Thyroid gland (tissue), 4 donors: Measurements from ENCODE around the gene MIGA1. TPM values are rescaled to one million over a fixed set of nuclear protein-coding genes. Genes with fewer than 3 reads are reported as not detected.

Source experiments
- DNase-seq, 2 donors: peaks; one replicate each; pipeline ENCODE4 v3.0.0-alpha.2; 2019
- H3K27ac ChIP-seq, 3 donors: fragments of 200-600 bp; sonication (generic); 1 replicate in 2 of 3; 2 replicates in 1 of 3; pipeline ENCODE4 v1.5.1; 2016 to 2019; ENCODE audit warnings: mild to moderate bottlenecking in 1 of 3, moderate library complexity in 1 of 3
- H3K27me3 ChIP-seq: fragments of 200-600 bp; sonication (generic); one replicate; pipeline ENCODE4 v1.5.1; 2019
- H3K36me3 ChIP-seq, 2 donors: fragments of 200-600 bp; sonication (generic); one replicate each; pipeline ENCODE4 v1.5.1; 2016 to 2019
- H3K4me1 ChIP-seq, 2 donors: fragments of 200-600 bp; sonication (generic); one replicate each; pipeline ENCODE4 v1.5.1; 2017 to 2019
- H3K4me3 ChIP-seq, 3 donors: fragments of 200-600 bp; sonication (generic); replicated peaks in 1 of 3; 1 replicate in 2 of 3; 2 replicates in 1 of 3; pipeline ENCODE4 v1.5.1; 2016; ENCODE audit warnings: mild to moderate bottlenecking in 1 of 3
- H3K9me3 ChIP-seq: fragments of 200-600 bp; sonication (generic); one replicate; pipeline ENCODE4 v1.5.1; 2017
- CTCF ChIP-seq, 6 experiments: fragments of 200-600 bp in 3 of 6; fragments of 450-650 bp in 3 of 6; sonication (generic) in 3 of 6; IDR thresholded peaks; one replicate each; pipeline ENCODE4 v1.5.1; 2016 to 2019; ENCODE audit warnings: antibody characterized with exemption in 6 of 6, mild to moderate bottlenecking in 2 of 6, inconsistent platforms in 1 of 6, moderate library complexity in 1 of 6
- POLR2A ChIP-seq, 2 donors: fragments of 450-650 bp; IDR thresholded peaks; one replicate each; pipeline ENCODE4 v1.6.1; 2017; ENCODE audit warnings: antibody characterized with exemption in 2 of 2, mild to moderate bottlenecking in 2 of 2, moderate library complexity in 1 of 2
- WGBS, 2 donors: methylation state at CpG; one replicate each; pipeline ENCODE4 v1.1.5; 2017; 5-methylcytosine and 5-hydroxymethylcytosine counted together
- intact Hi-C: fragments of 100-400 bp; cut with DNase I; formaldehyde crosslinking; loops from one replicate; pipeline ENCODE4 v1.15.1; 2023
- total RNA-seq, 4 donors: library from RNA; depleted of rRNA; stranded (reverse); fragments of >200 nt; gene quantifications; one replicate each; pipeline ENCODE4 v1.2.3, GENCODE V29; 2016

The MIGA1 gene
- total RNA-seq, 4 donors from 2014 or later: 25.8 to 34.6 (median 30.5) TPM

GRCh38 chr1:77845951-77846350 lies 66.5 kb downstream of the MIGA1 start:
- H3K27ac ChIP-seq: no peak overlapping the region
- no peaks in the 10 kb centered on the region for H3K36me3 ChIP-seq
- WGBS, 2 donors: 95 to 98% methylated on average over 1 of the region's 1 CpG
- H3K27me3 ChIP-seq: no peaks in the 10 kb centered on the region
- DNase-seq: no peak
- peaks cover 11 to 13% of the 10 kb centered on the region in 2 donors for H3K4me1 ChIP-seq
- TF ChIP-seq CTCF (IDR thresholded peaks at IDR 0.05) (no peak), POLR2A (IDR thresholded peaks at IDR 0.05) (no peak)
- no peaks in the 10 kb centered on the region for H3K9me3 ChIP-seq
- H3K4me3 ChIP-seq: no peak overlapping the region
- intact Hi-C loops: no loop called here

- Histone ChIP-seq H3K4me1 (peaks cover 11 to 13% of the 10 kb centered on the region in 2 donors), H3K9me3 (no peaks in the 10 kb centered on the region), H3K4me3 (no peak overlapping the region), H3K36me3 (no peaks in the 10 kb centered on the region), H3K27ac (no peak overlapping the region), H3K27me3 (no peaks in the 10 kb centered on the region)
- DNase-seq: no peak
- no peak for TF ChIP-seq CTCF (IDR thresholded peaks at IDR 0.05)
- TF ChIP-seq POLR2A (IDR thresholded peaks at IDR 0.05): no peak
- whole genome bisulfite sequencing, 2 donors: 57 to 60% methylated on average over 3 of the region's 3 CpGs
- intact Hi-C loops: no loop called here
These were observed 67.5 kb downstream of the MIGA1 start for GRCh38 chr1:77846966-77847365.

GRCh38 chr1:77847621-77848080 lies 68.2 kb downstream of the MIGA1 start:
- no peak for DNase-seq
- no peak for TF ChIP-seq CTCF (IDR thresholded peaks at IDR 0.05)
- TF ChIP-seq POLR2A (IDR thresholded peaks at IDR 0.05): no peak
- peaks cover 11 to 13% of the 10 kb centered on the region in 2 donors for H3K4me1 ChIP-seq

GRCh38 chr1:77850082-77850481 lies 70.6 kb downstream of the MIGA1 start:
- TF ChIP-seq CTCF (IDR thresholded peaks at IDR 0.05) (no peak), POLR2A (IDR thresholded peaks at IDR 0.05) (no peak)
- peaks cover 11 to 13% of the 10 kb centered on the region in 2 donors for H3K4me1 ChIP-seq
- WGBS, 2 donors: 100% methylated on average over 1 of the region's 1 CpG
- H3K9me3 ChIP-seq: no peaks in the 10 kb centered on the region
- no peak for DNase-seq
- H3K36me3 ChIP-seq: no peaks in the 10 kb centered on the region
- no peak overlapping the region for H3K4me3 ChIP-seq
- intact Hi-C loops: no loop called here
- no peak overlapping the region for H3K27ac ChIP-seq
- H3K27me3 ChIP-seq: no peaks in the 10 kb centered on the region

More at GRCh38 chr1:77847621-77848080, 68.2 kb downstream of the MIGA1 start:
- Histone ChIP-seq H3K4me3 (no peak overlapping the region), H3K27me3 (no peaks in the 10 kb centered on the region), H3K36me3 (no peaks in the 10 kb centered on the region), H3K9me3 (no peaks in the 10 kb centered on the region), H3K27ac (no peak overlapping the region)
- 53 to 54% methylated on average over 9 of the region's 9 CpGs for WGBS, 2 donors
- intact Hi-C loops: no loop called here

- Histone ChIP-seq H3K4me3 (no peak overlapping the region), H3K27me3 (no peaks in the 10 kb centered on the region), H3K9me3 (no peaks in the 10 kb centered on the region), H3K36me3 (no peaks in the 10 kb centered on the region), H3K27ac (peak overlapping the region in 2 of 3 donors; percentile 57 to 68), H3K4me1 (peaks cover 18% of the 10 kb centered on the region in 2 donors)
- TF ChIP-seq POLR2A (IDR thresholded peaks at IDR 0.05) (no peak), CTCF (IDR thresholded peaks at IDR 0.05) (no peak)
- no peak for DNase-seq
- 86 to 88% methylated on average over 4 of the region's 4 CpGs for WGBS, 2 donors
- intact Hi-C loops: no loop called here
These were observed 78.1 kb downstream of the MIGA1 start for GRCh38 chr1:77857552-77857951.
